ENCODE measurements around the gene GPER1.
A peak's percentile ranks its signal among the peaks of the same experiment; 100 is the strongest.
"Not testable (repeated sequence)": the region's sequence is repeated elsewhere in the genome, so short reads cannot be mapped to it uniquely, and the experiment has no call there.

Gene GPER1

DNA sequence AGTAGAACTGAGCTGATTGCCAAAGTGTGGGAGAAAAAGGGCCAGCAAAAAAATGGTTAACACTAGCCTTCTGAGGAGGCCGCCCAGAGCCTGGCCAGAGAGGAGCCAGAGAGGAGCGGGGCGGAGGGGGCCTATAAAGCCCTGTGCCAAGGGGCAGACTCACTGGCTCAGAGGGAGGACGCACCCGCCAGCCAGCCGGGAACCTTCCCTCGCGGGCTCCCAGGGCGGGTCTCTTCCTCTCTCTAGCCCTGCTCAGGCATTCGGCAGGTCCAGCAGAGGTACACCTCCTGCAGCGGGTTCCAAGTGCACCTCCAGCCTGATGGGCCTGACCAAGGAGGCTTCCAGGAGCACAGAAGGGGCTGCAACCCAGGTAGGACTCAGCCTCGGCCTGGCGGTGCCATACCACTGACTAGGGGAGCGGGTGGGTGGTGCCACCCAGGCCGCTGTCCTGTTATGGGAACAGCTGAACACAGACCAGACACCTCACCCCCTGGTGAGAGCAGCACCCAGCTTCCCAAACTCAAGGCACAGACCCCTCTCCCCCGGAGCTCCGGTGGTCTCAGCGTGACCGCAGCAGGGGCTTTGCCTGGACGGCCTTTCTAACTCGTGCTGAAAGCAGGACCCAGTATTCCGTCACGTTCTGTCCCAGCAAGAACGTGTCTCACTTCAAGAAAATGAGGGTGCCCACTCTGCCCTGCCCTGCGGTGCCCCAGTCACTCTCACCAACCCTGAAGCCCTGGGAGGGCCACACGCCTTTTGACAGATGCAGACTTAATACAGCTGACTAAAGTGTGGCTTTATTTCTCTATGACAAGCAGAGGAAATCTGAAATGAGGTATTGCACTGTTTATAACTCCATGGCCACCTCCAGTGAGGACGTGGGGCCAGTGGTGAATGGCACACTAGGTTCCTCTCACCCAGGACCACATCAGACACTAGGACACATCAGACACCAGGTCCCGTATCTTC lies at the start of gene GPER1:
Gene GPER1 (plus strand): TSS at position 162 of the 969 bp plus-strand sequence. CDS start 3,616 bp downstream, outside the sequence.
- peak; percentile 33 for DNase-seq

DNA sequence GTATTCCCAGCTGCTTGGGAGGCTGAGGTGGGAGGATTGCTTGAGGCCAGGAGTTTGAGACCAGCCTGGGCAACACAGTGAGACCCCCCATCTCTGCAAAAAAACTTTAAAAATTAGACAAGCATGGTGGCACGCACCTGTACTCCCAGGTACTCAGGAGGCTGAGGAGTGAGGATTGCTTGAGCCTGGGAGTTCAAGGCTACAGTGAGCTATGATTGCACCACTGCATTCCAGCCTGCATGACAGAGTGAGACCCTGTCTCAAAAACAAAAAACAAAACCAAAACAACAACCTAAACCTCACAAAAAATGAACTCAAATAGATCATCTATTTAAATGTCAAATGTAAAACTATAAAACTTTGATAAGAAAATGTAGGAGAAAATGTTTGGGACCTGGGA lies 47.7 kb upstream of the GPER1 start:
- not testable (repeated sequence) for DNase-seq

GRCh38 chr7:1040790-1041189 lies 47.1 kb upstream of the GPER1 start:
- no peak for DNase-seq

- peak; percentile 80 for DNase-seq
Measured at GRCh38 chr7:1041551-1042491, 46.1 kb upstream of the GPER1 start.

GRCh38 chr7:1042492-1042833 lies 45.5 kb upstream of the GPER1 start:
- DNase-seq, result peak; percentile 88

DNA sequence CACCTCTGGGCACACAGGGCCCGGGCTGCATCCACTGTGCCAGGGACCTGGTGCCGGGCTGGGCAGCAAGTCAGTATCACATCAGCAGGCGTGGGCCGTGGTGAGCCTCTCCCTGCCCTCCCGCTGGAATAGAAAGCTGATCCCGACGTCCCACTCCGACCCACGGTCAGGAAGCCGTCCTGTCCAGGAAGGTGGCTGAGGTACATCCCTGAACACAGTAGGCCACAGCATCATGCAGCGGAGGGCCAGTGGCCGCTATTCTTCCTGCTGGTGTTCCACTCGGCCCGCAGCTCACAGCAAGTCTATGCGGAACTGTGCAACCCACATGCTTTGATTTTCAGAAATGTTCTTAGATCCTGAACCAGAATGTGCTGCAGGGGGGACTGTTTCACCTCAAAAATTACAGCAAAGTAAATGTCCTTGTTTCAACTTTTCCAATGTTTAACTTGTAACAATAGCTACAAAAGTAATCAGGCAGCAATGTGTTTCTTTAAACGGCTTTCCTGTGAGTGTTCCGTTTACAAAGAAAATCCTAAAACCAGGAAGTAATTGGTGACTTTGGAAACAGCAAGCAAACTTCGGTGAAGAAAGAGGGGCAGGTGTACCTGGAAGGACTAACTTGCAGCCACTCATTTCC lies 44.2 kb upstream of the GPER1 start:
- DNase-seq, result no peak

GRCh38 chr7:1044189-1045068 lies 43.5 kb upstream of the GPER1 start, which contains the start of gene GPR146:
Gene GPR146, plus strand, starts transcription at chr7:1044546. Its CDS starts 12,970 bp downstream, at chr7:1057516.
- peak; percentile 97 for DNase-seq

GRCh38 chr7:1045069-1046063 lies 42.5 kb upstream of the GPER1 start:
- DNase-seq, result peak; percentile 53

DNA sequence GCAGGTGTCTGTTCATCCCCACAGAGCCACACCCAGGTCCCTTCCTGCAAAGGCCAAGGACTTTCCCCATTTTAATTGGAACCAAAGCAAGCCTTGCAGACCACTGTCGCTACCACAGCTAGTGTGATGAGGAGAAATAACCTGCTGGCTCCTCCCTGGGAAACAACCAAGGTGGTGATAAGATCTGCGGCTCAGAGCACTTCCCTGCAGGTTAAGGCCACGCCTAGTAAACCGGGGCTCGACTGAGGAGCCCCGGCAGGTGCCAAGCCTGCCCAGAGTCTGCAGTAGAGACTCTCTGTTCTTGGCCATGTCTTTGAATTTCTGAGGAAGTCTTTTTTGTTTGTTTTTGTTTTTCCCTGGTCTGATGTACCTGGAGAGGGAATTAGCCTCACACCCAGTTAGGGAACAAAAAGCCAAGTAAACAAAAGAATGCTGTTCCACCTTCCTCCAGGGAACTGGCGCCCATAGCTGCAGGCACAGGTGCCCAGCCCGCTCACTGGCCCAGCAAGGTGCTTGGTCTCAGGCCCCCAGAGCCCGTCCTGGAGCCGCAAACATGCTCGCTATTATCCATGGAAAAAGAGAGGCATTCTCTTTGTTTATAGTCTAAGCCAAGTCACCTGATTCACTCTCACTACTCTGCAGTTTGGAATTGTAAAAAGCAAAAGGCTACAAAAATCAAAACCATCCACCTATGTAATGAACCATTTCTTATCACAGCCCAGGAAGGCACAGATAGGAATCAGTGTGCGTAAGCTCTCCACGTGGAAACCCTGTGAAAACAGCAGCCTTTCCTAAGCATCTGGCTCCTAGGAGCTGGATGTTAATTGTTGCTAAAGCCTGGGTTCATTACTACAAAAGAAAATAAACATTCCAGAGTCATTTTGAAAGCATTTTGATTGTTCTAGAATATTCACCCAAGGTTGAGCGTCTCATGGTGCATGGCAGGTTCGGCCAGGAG lies 40.9 kb upstream of the GPER1 start:
- no peak for DNase-seq

- DNase-seq, result peak; percentile 49
Measured at GRCh38 chr7:1049006-1049741, 38.7 kb upstream of the GPER1 start.

GRCh38 chr7:1049801-1050200 lies 38.1 kb upstream of the GPER1 start:
- no peak for DNase-seq

DNA sequence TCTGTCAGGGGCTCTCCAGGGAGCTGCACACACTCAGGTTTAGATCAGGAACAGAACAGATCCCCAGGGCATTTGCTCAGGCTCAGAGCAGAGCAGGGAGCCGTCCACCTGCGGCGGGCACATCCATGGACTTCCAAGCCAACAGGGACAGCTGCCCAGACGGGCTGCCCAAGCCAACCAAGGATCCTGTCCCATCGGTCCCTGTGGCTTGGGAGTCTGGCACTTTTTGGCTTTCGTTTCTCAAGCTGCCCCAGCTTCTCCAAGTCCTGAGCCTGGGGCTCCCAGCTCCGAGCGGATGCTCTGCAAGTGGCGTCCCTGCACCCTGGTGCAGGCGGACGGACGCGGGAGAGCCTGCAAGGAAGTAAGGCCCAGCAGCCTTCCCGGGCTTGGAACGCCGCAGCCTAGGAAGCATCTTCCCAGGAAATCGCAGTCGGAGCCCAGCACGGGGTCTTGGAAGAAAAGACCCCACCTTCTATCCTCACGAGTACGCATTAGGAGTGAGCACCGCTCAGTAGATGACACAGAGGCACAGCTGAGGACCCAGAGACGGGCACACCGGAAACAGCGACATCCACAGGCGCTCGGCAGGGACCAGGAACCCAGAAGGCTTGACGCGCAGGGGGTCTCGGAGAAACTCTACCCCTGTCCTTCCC lies 37.5 kb upstream of the GPER1 start:
- DNase-seq, result no peak

DNA sequence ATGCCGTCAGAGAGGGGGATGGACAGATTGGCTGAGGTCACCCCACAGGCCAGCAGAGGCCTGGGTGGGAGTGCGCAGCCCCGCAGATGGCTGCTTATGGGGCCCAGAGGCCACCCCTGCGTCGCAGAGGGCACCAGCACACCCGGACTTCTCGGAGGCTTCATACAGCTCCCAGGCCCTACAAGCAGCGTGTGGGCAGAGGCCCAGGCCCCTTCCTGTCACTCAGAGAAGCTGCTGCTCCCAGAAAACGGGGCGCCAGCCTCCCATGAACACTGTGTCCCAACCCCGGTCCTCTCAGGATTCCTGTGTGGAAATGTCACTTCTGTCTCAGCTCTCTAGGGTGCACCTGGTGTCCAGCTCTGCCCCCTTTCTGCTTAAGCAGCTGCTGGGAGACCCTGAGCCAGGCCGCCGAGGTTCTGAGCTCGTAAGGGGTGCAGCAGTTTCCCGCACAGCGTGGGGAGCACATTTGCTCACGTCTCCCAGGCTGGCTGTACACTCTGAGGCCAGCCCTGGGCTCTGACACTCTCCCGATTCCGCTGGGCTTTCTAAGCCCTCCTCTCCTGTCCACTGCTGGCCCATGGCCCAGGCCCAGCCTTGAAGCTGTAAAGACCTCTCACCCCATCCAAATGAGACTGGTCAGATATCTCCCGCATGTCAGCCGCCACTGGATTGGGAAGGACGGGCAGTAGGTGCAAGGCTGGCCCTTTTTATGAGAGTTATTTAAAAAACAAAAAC lies 36.8 kb upstream of the GPER1 start:
- no peak for DNase-seq

DNA sequence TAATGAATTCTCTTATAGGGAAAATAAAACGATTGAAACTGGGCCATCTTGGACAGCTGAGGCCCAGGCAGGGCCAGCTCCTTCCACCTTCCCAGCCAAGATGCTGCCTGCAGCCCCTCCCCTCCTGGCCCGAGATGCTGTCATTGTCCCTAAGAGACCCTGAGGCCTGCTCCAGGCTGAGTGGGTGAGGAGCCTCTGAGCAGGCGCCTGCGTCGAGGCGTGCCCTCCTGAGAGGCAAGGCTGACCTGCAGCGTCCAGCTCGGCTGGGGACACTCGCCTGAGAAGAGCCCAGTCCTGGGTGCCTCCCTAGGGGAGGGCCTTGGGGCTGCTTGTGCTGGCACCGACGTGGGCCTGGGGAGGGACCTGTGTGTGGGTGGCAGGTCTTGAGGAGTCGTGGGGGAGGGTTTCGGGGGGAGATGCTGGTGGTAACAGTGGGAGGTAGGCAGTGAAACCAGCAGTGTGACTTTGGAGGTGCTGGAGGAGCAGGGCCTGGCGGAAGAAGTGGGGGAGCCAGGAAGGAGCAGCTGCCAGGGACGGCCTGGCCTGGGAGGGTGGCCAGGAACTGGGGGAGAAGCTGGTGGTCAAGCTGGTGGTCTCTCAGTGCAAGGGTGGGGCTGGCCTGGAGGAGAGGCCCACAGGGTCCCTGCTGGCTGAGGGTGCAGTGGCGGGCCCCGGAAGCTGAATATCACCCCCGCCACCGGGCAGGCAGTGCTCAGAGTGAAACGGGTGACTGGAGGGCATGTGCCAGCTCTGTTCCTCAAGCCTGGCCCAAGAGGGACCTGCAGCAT lies 35.7 kb upstream of the GPER1 start:
- no peak for DNase-seq

GRCh38 chr7:1053002-1053411 lies 34.9 kb upstream of the GPER1 start:
- no peak for DNase-seq

- DNase-seq, result no peak
Measured at GRCh38 chr7:1053816-1054370, 34.0 kb upstream of the GPER1 start.
